NCI-H460 (cell line): ENCODE measurements around the gene OR2S2. TPM values are rescaled to one million over a fixed set of nuclear protein-coding genes. Genes with fewer than 3 reads are reported as not detected.

Source experiments
- DNase-seq: peaks from one replicate; pipeline ENCODE4 v3.0.0-alpha.2; 2016; ENCODE audit warnings: low read depth; ENCODE audit errors: extremely low read depth
- total RNA-seq: library from RNA; depleted of rRNA; stranded (reverse); fragments of >200 nt; shearing (Covaris generic); gene quantifications from 2 replicates; pipeline ENCODE4 v1.2.3, GENCODE V29; 2014; rRNA removed

OR2S2 gene
- total RNA-seq, 1 experiment from 2014 or later: not detected

DNA sequence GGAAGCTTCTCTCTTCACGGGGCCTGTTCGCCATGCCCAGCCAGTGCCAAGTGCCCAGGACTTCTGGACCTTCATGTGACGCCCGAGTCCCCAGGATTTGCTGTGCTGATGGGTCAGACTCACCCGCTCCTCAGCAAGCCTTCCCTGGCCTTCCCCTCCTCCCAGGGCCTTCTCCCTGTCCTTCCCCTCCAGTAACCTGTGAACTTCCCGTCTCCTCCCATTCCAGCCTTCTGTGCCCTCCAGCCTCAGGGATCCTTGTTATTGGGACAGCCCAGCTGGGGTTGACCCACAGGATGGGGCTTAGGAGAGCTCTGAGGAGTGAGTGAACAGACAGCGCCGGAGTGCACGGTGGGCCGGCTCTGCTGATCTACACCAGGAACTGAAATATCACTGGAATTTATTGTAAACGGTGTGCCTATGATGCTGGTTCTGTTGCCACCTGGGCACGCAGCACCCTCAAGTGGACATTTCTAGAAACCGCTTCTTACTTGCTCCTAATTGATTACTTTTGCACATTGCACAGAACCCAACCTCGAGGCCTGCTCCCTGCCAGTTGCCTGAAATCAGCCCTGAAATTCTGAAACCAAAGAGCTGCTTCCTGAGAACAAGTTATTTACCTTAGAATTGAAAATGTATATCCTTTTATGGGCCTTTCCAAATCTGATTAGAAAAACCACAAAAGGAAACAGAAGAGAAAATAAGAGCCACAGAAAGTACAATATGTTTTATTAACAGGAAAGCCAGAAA lies 47.2 kb downstream of the OR2S2 start:
- peak; percentile 67 for DNase-seq

DNA sequence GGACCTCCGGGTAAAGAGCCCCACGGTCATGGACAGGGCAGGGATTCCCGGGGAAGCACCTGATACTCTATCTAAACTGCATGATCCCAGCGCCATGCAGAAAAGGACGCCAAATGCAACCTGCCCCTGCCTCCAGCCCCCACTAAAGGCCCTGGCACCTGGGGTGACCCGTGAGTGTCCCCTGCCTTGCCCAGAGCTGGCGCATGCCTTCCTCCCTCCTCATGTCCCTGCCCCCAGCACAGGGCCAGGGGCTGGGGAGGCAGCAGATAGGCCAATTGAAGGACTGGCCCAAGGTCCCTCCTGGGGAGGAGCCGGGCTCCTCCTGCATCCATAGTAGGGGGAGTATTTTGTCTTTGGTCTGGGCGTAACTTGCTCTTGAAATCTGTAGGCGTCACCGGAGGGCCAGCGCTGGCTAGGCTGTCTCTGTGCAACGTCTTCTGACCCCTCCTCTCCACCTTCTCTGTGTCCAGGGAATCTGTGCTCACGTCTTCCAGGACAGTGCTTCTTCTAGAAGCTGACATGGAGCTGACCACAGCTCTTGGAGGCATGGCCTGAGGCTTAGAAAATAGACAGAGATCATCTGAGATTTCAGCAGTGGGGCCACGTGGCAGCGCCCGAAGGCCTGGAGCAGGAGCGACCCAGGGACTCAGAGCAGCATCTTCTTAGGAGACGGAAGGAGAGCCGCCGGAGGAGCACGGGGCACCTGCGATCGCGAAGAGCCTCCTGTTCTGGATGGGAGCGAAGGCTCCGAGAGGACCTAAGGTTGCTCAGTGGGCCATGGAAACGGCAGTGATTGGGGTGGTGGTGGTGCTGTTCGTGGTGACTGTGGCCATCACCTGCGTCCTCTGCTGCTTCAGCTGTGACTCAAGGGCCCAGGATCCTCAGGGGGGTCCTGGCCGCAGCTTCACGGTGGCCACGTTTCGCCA lies 48.0 kb downstream of the OR2S2 start:
- no peak for DNase-seq

DNA sequence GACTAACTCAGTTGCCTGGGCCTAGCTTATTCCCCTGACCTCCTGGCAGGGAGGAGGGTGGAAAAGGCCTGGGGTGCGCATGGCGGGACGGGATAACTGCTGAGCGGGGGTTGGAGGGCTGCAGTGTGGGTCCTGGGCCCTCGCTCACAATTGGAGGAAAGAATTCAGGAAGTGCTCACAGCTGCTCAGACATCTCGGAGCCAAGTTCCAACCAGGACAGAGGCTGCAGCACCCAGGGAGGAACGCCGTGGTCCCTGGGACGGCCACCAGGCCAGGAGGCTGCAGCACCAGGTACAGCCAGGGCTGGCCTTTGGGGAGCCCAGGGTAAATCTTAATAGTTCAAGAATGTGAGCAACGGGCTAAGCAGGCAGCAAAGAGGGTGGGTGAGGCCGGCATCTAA lies 48.7 kb downstream of the OR2S2 start, which contains the start of gene SPAAR:
TSS of gene SPAAR (plus strand) at position 217 of the 400 bp plus-strand sequence. CDS start 974 bp downstream, outside the sequence.
- DNase-seq: no peak

DNA sequence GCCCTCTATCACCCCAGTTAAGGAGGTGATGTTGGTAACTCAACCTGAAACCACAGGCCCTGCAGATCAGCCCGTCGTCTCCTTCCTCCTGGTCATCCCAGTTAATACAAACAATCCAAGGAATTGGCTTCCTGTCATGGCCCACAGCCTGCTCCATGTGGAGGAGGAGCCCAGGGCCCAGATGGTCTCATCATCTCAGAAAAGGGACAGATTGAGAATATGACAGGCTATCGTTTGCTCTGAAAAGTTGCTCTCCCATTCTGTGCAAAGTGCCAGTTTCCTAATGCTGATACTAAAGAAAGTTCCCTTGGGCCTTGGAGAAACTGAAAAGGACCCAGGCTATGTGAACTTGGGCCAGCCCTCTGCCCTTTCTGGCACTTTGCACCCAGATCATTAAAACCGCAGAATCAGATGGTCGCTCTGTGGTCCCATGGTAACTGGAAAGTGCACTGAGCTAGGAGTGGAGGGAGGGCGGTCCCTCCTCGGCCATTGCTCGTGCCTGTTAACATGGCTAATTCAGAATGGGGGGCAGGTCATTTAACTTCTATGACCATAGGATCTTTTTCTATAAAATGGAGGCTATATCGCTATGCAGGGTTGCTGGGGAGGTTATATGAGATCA lies 49.3 kb downstream of the OR2S2 start:
- DNase-seq: no peak

DNA sequence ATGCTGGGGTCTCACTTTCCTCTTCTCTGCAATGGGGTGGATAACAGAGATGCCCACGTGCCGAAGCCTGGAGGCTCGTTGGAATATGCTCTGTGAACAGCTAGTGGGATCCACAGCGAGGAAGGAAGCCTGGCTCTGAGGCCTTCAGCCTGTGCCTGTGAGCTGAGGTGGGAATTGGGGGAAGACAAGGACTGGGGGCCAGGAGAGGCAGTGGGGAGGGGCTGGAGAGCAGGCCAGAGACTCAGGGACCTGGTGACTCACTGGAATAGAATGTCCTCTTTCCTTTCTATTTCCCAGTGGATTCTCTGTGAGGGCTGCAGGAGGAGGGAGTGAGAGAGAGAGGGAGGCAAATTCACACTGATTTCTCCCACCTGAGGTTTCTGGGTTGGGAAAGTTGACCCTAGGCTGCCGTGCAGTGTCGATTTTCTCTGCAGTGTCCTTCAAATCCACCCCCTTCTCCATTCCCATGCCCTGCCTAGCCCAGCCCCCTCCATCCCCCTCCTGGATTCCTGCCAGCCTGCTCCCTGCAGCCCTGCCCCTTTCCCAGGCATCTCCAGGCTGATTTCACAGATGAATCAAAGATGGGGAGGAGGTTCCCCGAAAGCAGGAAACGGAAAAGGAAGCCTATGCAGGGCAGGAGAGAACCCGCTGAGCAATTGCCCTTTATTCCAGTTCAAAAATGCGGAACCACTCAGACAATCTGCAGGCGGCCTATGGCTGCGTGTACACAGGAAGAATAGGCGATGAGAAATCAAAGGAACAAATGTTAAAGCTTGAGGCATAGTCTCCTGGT lies 50.0 kb downstream of the OR2S2 start:
- DNase-seq: peak; percentile 82

Other genes with a start within 250 kb of the OR2S2 start
- 44.8 TPM in 2 replicates for gene TLN1, start 226.0 kb downstream of the OR2S2 start, total RNA-seq
- 22.4 and 24.5 TPM in 2 replicates for gene CREB3, start 225.5 kb downstream of the OR2S2 start, total RNA-seq
- 19.8 and 24.0 TPM in 2 replicates for gene GBA2, start 208.9 kb downstream of the OR2S2 start, total RNA-seq
- gene RGP1, start 208.9 kb downstream of the OR2S2 start, total RNA-seq: 13.0 and 15.0 TPM in 2 replicates
- gene MSMP, start 203.9 kb downstream of the OR2S2 start, total RNA-seq: 1.1 TPM in 1 of 2 replicates, not detected in the other
- gene NPR2, start 166.6 kb downstream of the OR2S2 start, total RNA-seq: 1.7 and 7.0 TPM in 2 replicates
- gene SPAG8, start 145.9 kb downstream of the OR2S2 start, total RNA-seq: 0.14 and 0.47 TPM in 2 replicates
- 18.2 and 22.8 TPM in 2 replicates for gene HINT2, start 143.1 kb downstream of the OR2S2 start, total RNA-seq
- not detected in 2 replicates for gene FAM221B, start 129.4 kb downstream of the OR2S2 start, total RNA-seq
- gene TMEM8B, start 128.9 kb downstream of the OR2S2 start, total RNA-seq: 1.2 and 1.4 TPM in 2 replicates
- not detected in 2 replicates for gene OR13J1, start 87.8 kb downstream of the OR2S2 start, total RNA-seq
- gene HRCT1, start 52.0 kb downstream of the OR2S2 start, total RNA-seq: 1.4 and 3.2 TPM in 2 replicates
- gene SPAAR, start 48.7 kb downstream of the OR2S2 start, total RNA-seq: 0.46 TPM in 1 of 2 replicates, not detected in the other
- 3.6 and 6.0 TPM in 2 replicates for gene RECK, start 78.8 kb upstream of the OR2S2 start, total RNA-seq
- gene GLIPR2, start 178.6 kb upstream of the OR2S2 start, total RNA-seq: 0.35 and 0.92 TPM in 2 replicates
- gene CCIN, start 211.2 kb upstream of the OR2S2 start, total RNA-seq: not detected in 2 replicates
- 201 and 224 TPM in 2 replicates for gene CLTA, start 232.8 kb upstream of the OR2S2 start, total RNA-seq